GM13976 (cell line): ENCODE data around the gene CPT1B.

Experiments
- DNase-seq: peaks from one replicate; pipeline ENCODE4 v3.0.0; 2012; ENCODE audit warnings: low spot score
- in situ Hi-C: fragments of 300-500 bp; cut with MboI; formaldehyde crosslinking; loops from one replicate; pipeline ENCODE4 v1.12.0; 2022; ENCODE audit warnings: low sequenced_read_pairs, mixed read lengths, inconsistent platforms; ENCODE audit not compliant: unreplicated experiment
- TF ChIP-seq, protein P1 (sequence below): IDR thresholded peaks from 2 replicates; pipeline ENCODE4 v1.5.1; 2012; ENCODE audit warnings: borderline replicate concordance, mild to moderate bottlenecking; ENCODE audit not compliant: insufficient read depth; ENCODE audit errors: extremely low read depth, missing control alignments, control extremely low read depth

CPT1B gene

GRCh38 chr22:50529416-50529896 lies 48.8 kb downstream of the CPT1B start:
- in situ Hi-C loops: no loop called here
- DNase-seq: no peak
- TF ChIP-seq, protein P1, sequence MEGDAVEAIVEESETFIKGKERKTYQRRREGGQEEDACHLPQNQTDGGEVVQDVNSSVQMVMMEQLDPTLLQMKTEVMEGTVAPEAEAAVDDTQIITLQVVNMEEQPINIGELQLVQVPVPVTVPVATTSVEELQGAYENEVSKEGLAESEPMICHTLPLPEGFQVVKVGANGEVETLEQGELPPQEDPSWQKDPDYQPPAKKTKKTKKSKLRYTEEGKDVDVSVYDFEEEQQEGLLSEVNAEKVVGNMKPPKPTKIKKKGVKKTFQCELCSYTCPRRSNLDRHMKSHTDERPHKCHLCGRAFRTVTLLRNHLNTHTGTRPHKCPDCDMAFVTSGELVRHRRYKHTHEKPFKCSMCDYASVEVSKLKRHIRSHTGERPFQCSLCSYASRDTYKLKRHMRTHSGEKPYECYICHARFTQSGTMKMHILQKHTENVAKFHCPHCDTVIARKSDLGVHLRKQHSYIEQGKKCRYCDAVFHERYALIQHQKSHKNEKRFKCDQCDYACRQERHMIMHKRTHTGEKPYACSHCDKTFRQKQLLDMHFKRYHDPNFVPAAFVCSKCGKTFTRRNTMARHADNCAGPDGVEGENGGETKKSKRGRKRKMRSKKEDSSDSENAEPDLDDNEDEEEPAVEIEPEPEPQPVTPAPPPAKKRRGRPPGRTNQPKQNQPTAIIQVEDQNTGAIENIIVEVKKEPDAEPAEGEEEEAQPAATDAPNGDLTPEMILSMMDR: no peak

DNA sequence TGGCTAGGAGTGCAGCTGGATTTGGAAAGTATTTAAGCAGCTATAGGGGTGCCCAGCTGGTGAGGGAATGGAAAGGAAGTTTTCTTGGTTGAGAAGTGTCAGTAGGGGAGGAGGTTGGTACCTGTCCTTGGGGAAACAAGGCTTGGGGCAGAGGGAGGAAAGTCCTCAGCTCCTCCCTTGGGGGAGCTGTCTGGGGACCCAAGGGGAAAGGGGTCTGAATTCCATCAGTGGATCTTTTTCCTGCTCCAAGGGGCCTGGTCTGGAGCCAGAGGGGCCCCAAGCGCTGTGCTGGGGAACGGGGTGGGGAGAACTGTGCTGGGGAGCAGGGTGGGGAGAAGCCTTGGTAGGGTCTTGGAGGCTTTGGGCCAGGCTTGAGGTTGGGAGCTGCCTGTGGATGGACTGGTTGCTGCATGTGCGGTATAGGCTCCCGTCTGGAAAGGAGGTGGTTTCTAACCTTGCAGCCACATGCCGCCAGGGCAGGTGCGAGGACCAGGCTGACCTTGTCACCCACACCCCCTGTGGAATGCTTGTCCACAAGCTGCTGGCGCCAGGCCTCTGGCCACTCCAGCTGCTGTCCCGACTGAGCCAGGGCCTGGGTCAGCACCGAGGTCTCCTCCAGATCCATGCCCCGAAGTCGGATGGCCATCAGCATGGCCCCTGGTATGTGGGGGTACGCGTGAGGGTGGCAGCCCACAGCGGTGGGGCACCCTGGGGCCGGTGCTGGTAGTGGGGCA lies 49.4 kb downstream of the CPT1B start:
- in situ Hi-C loops: no loop called here
- TF ChIP-seq, protein P1: no peak
- DNase-seq: no peak

- in situ Hi-C loops: no loop called here
- TF ChIP-seq, protein P1: no peak
- DNase-seq: no peak
These were observed 50.1 kb downstream of the CPT1B start for GRCh38 chr22:50527921-50528681.

- in situ Hi-C loops: no loop called here
- TF ChIP-seq, protein P1: no peak
- DNase-seq: peak; percentile 81
These were observed 51.1 kb downstream of the CPT1B start for GRCh38 chr22:50526834-50527801.

GRCh38 chr22:50526108-50526833 lies 52.0 kb downstream of the CPT1B start:
- DNase-seq: peak; percentile 88
- in situ Hi-C loops: no loop called here
- TF ChIP-seq, protein P1: peak; percentile 90

DNA sequence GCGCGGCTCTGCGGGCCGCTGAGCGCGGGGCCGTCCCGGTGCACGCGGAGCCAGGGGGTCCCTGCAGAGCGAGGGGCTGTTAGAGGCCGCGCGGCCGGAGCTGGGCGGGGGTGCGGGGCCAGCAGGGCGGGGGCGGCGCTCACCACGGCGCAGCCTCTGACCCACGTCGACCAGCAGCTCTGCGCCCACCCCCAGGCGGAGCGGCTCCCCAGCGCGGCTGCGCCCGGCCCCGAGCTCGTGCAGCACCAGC lies 52.4 kb downstream of the CPT1B start:
- in situ Hi-C loops: no loop called here

More for the DNA sequence above, 52.4 kb downstream of the CPT1B start:
- DNase-seq: no peak
- TF ChIP-seq, protein P1: no peak
